Lower leg skin (tissue), 3 donors: ENCODE results near the gene VPS25.

Experiments used
- POLR2A ChIP-seq, 2 donors: fragments of 450-650 bp; IDR thresholded peaks; one replicate each; pipeline ENCODE4 v1.6.1; 2016 to 2017; ENCODE audit warnings: antibody characterized with exemption in 2 of 2, mild to moderate bottlenecking in 1 of 2, moderate library complexity in 1 of 2
- TF ChIP-seq, protein P1 (sequence below), 3 donors: fragments of 450-650 bp; IDR thresholded peaks; one replicate each; pipeline ENCODE4 v1.5.1; 2016; ENCODE audit warnings: antibody characterized with exemption in 3 of 3, mild to moderate bottlenecking in 3 of 3, moderate library complexity in 2 of 3

GRCh38 chr17:42725143-42725542 lies 48.1 kb upstream of the VPS25 start:
- TF ChIP-seq, protein P1, sequence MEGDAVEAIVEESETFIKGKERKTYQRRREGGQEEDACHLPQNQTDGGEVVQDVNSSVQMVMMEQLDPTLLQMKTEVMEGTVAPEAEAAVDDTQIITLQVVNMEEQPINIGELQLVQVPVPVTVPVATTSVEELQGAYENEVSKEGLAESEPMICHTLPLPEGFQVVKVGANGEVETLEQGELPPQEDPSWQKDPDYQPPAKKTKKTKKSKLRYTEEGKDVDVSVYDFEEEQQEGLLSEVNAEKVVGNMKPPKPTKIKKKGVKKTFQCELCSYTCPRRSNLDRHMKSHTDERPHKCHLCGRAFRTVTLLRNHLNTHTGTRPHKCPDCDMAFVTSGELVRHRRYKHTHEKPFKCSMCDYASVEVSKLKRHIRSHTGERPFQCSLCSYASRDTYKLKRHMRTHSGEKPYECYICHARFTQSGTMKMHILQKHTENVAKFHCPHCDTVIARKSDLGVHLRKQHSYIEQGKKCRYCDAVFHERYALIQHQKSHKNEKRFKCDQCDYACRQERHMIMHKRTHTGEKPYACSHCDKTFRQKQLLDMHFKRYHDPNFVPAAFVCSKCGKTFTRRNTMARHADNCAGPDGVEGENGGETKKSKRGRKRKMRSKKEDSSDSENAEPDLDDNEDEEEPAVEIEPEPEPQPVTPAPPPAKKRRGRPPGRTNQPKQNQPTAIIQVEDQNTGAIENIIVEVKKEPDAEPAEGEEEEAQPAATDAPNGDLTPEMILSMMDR (IDR thresholded peaks at IDR 0.05) = no peak
- no peak for TF ChIP-seq POLR2A (IDR thresholded peaks at IDR 0.05)
